HPDE6-E6E7 (cell line): ENCODE measurements around the gene HRH2.
"Not testable (repeated sequence)": the region's sequence is repeated elsewhere in the genome, so short reads cannot be mapped to it uniquely, and the experiment has no call there.

ENCODE experiments used
- DNase-seq: peaks from one replicate; pipeline ENCODE4 v3.0.0; 2011; ENCODE audit warnings: missing footprints; ENCODE audit errors: extremely low spot score

HRH2 gene

DNA sequence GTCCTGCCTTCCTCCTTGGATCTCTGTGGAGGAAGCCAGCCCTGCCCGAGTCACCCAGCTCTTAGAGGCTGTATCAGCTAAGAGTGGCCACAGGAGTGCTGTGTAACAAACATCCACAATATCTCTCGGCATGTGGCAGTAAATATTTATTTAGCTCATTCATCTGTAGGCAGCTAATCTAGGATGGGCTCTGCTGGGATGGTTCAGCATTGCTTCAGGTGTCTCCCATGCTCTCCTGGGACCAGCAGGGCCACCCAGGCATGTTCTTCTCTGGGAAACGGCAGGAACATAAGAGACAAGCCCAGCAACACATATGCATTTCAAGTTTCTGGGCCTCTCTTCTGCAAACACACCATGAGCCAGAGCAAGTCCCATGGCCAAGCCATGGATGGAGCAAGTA, 56.1 kb downstream of the HRH2 start:
- DNase-seq = no peak

DNA sequence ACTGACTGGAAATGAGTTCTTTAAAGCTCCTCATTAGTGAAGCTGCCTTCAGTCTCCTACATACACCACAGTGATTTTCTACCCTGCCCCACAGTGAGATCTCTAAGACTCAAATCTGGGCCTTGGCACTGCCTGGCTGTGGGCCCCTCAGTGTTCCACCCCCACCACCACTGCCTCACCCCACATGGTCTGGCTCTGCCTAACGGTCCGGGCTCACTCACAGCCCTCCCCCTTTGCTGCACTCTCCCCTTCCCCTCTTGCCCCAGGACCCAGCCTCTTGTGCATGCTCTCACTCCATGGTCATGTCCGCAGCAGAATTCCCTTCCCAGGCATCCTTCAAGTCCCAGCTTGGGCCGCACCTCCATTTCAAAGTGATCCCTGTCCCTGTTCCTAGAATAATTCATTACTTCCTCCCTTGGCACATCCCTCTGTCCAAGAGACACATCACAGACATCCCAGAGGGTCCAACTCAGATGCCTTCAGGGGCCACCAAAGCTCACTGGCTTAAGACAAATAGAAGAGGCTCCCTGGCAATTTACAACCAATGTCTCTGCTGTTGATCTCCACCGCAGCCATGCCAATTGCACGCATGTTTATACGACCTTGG, 56.7 kb downstream of the HRH2 start:
- no peak for DNase-seq

DNA sequence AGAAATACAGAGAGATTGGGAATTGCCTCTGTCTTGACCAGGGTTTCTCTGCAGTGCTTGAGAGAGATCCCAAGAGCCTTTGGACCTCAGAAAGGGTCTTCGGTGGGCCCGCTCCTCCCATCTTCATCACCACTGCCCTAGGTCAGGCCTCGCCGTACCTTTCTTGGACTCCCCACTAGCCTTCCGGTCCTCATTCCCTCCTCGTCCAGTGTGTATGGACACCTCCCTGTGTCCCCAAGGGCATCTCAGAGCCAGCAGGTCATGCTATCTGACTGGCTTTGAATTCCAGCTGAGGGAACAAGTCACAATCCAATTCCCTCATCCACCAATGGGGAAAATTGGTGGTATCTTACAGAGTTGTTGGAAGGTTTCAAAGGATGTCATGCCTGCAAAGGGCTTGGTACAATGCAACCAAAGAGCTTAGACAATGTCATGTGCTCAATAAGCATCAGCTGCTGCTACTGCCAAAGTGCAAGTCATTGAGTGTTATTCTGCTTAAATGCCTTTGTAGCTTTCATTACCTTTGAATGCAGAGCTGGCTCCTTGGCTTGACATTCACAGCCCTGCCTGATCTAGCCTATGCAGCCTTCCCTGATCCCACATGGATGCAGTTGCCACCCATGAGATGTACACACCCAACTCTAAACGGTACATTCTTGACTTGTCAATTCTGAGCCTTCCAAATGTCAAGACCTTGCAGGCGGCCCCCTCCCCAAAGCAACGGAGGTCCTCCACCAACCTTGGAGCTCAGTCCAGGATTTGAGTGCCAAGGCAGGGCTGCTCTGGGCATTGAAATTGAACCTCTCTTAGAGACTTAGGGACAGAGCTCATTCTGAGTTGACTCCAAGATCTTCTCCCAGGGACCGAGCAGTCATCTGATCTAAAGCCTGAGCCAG, 58.0 kb downstream of the HRH2 start:
- DNase-seq = no peak

DNA sequence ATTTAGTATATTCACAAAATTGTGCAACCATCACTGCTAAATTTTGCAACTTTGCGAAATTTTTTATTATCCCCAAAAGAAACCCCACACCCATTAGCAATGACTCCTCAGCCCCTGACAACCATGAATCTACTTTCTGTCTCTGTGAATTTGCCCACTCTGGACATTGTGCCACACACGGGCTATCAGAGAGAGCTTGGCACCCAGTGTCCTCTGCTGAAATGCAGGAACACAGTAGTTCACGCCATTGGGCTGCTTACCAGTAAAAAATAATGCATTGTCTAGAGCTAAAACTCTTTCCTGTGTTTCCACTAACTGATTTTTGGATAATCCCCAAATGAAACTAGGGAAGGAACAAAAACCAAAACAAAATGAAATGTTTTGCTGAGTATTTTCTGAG, 60.0 kb downstream of the HRH2 start:
- DNase-seq = no peak

DNA sequence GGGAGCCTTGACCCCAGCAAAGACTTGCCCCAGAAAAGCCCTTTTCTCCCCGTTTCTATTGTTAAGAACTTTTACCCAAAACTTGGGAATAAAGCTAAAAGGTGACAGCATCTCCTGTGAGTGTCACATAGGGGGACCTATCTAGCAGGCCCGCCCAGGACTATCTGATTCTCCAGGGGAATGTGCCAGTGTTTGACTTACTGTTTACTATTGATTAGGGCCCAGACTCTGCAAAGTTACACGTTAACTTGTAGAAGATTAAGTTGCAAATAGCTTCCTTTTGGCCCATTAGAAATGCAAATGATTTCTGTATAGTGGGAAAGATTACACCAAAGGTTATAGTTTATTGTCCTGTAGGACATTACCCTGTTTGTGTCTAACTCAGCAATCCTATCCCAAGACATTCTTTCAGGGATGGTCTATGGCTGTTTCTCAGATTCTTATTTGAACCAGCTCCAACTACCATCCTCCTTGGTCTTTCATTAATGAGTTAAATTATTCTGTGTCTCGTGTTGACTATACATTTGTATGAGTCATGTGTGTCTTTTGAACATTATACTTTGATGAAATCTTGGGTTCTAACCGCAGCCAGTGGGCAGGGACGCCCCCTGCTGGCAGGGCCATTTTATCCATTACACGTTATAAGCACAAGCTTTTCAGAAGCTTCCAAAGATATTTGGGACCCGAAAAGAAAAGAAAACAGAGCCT, 60.7 kb downstream of the HRH2 start:
- DNase-seq = no peak

DNA sequence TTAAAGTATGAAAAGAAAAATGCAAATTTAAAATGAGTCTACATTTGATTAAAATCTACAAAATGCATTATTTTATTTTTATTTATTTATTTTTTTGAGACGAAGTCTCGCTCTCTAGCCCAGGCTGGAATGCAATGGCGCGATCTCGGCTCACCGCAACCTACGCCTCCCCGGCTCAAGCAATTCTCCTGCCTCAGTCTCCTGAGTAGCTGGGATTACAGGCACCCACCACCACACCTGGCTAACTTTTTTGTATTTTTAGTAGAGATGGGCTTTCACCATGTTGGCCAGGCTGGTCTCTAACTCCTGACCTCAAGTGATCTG, 61.2 kb downstream of the HRH2 start:
- not testable (repeated sequence) for DNase-seq

DNA sequence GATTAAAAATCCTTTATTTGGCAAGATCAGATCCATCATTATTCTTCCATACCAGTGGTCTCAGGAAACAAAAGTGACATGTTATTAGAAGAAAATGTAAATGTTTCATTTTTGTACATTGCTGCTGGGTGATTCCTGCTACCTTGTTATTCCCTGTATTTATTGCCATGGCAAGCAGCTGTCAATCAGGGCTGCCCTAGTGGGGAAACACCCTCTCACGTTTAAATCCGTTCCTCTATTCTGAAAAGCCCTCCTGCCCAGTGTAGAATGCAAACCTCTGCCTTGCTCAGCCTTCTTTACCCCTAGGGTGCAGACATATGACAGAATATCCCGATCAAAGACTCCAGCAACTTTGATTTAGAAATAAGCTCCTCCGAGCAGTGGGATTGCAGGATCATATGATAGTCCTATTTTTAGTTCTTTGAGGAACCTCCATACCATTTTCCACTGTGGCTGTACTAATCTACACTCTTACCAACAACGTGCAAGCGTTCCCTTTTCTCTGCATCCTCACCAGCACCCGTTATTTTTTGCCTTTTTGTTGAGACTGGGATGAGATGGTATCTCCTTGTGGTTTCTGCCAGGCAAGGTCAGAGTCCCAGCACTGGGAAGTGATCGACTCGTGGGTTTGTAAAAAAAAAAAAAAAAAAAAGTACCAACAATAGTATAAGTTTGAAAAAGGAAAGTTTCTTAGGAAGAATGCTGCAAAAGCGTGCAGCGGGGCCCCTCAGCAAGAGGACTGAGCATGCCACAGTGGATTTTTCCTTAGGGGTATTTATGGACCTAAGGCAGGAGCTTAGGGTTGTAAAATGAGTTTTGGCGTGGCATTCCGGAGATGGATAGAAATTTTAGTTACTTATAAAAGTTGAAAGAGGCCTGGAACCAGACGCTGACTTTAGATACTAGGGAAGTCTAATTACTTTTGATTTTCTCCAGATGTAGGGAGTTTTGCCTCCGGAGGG, 66.7 kb downstream of the HRH2 start:
- DNase-seq = no peak

DNA sequence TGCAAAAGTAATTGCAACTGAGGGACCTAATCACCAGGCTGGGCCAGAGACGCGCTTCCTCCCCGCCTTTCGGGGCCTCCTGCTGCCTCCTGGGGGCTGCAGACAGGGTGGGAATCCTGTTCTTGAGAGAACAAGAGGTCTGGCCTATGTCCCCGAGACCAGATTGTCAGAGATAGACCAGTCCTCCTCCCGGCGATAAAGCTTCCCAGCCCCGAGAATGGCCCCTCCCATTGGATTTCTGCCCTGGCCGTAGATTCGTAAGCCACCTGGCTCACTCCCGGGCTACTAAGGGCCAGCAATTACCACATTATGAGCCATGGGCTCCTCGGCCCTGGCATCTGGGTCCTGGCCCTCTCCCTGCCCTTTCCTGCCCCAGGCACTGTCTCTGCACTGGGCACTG, 70.4 kb downstream of the HRH2 start:
- no peak for DNase-seq

DNA sequence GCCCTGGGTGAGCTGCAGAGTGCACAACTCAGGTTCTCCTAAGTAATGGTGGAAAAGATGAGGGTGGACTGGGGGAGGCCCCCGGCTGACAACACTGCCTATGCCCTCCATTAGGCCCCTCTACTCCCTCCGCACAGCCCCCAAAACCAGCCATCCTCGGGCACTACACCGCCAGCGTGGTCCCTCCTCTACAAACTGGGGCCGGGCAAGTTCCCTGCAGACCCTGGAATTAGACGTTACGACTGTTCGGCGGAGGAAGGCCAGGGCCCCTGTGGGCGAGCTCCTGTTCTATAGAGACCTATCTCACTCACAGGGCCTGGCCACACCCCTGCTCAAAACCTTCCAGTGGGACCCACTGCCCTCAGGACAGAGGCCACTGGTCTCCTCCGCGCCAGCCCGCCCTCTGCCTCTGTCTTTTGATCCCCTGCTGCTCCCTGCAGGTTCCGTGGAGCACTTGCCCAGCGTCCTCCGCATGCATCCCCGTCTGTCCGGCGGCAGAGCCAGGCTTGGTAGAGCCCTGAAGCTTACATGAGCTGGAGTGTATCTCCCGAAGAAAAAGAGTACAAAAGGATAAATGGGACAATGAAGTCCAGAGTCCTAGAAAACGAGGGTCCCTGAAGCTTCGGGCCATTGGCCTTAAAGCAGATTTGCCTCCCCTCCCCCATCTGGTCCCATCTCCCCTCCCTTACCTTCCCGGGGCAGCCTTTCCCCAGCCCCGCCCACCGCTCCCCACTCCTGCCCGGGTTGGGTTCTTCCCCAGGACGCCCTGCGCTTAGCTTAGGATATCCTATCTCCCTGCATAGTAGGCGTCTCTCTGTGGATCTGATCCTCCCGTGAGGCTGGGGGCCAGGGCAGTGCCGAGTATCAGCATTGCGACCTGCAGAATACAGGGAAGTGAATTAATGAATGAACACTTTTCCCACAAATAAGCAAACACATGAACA, 71.3 kb downstream of the HRH2 start:
- DNase-seq = no peak

DNA sequence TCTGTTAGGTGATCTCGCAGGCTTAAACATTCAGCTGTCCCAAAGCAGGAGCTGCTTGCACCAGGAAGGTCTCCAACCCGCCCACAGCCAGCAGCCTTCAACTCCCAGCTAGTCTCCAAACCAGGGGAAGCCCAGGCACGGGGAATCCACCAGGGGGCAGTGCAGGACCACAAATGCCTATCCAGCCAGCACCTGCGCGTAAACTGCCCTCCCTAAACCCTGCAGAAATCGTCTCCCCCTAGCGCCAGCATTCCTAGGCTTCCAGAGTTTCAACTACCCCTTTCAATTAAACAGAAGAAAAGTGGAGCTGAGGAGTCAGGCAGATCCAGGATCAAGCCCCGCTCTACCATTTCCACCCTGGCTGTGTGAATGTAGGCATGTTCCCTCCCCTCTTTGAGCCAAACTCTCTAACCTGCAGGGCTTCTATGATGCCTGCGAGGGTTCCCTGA, 72.0 kb downstream of the HRH2 start:
- peak; percentile 95 for DNase-seq

DNA sequence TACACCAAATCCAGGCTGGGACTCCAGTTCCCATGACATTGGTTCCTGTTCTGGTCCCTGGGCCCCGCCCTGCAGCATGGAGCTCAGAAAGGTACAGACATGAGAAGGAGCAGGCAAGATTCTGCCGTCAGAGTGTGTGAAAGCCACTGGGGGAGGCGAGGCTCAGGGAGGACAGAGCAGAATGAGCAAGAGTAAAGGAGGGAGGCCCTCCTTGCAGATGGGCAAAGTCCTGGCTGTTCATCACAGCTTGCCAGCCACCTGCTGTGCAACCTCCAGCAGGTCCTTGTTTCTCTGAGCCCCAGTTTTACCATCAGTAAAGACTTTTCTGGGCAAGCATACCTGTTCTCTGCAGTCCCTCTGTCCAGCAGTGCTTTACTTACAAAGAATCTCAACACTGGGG, 73.3 kb downstream of the HRH2 start:
- no peak for DNase-seq

DNA sequence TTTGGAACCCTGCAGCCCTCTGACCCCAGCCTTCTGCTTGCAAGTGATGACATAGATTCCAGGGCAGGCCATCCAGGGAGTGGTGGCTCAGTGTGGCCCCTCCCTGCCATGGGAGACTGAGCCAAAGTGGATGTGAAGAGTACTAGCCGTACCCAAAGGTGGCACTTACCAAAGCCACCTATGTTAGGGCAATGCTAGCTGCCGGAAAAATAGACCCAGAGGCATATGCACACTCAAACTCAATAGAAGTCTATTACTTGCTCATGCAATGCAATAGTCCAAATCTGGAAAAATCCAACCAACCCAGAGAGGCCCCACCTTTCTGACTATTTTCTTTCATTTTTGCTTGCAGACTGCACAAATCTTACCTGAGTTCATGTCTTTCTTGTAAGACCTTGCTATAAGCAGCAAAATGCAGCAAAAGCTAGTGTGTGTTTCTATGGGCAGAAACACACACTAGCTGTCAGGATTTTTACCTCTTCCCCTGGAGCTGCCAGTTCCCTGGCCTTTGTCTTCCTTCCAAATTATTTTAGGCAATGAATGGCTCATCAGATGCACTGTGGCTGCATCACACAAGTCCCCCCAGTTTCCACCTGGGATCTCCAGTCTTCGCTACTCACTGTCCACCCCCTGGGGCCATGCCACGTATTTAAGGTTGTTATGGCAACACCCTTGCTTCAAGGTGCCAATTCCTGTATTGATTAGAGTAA, 74.0 kb downstream of the HRH2 start:
- DNase-seq = no peak

DNA sequence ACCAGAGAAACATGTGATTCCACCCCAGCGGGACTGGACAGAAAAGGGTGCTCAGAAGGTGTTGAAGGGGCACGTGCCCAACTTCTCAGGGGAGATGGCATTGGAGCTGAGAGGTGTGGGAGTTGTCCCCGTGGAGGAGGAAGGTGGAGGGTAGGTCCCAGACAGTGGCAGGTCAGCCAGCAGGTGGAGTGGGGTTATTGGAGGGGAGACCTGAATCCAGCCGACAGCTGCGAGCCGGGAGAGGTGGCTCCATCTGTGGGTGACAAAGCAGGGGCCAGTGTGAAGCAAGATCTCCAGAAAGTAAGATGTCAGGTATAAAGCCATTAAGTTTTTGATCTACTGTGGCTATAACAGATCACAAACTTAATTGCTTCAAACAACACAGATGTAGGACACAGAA, 75.1 kb downstream of the HRH2 start:
- DNase-seq = no peak

DNA sequence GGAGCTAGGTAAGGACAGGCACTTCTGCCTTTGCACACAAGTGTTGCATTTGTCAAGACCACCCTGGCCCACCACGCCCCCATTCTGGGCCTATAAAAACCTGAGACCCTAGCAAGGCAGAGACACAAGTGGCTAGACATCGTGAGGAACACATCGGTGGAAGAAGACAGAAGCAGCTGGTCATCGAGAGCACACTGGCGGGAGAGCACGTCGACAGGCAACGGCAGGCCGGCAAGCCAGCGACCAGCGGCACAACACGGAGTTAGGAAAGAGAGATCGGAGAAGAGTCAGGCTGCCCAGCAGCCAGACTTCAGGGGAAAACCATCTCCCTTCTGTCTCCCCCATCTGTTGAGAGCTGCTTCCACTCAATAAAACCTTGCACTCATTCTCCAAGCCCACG, 76.1 kb downstream of the HRH2 start:
- DNase-seq = no peak

DNA sequence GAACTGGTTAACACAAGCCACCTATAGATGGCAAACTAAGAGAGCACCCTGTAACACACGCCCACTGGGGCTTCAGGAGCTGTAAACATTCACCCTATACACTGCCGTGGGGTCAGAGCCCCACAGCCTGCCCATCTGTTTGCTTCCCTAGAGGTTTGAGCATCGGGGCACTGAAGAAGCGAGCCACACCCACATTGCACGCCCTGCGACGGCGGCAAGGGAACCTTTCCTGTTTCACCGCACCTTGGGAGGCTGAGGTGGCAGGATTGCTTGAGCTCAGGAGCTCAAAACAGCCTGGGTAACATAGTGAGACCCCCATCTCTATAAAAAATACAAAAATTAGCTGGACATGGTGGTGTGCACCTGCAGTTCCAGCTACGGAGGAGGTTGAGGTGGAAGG, 76.6 kb downstream of the HRH2 start:
- DNase-seq = no peak

DNA sequence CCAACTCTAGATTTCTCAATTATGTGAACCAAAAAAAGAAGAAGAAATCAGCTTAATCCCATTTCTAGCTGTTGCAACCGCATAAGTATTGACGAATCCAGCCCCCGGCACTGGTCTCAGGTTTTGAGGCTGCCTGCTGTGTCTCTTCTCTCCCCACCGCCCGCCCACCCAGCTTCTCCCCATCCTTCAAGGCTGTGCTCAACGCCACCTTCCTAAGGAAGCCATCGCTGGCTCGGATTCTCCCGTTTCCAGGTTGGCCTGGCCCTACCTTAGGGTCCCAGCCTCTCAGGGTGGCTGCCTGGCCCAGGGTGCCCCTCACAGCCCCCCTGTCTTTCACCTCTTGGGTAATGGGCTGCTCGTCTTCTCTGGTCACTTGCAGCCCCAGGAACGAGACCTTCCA, 77.8 kb downstream of the HRH2 start:
- no peak for DNase-seq

DNA sequence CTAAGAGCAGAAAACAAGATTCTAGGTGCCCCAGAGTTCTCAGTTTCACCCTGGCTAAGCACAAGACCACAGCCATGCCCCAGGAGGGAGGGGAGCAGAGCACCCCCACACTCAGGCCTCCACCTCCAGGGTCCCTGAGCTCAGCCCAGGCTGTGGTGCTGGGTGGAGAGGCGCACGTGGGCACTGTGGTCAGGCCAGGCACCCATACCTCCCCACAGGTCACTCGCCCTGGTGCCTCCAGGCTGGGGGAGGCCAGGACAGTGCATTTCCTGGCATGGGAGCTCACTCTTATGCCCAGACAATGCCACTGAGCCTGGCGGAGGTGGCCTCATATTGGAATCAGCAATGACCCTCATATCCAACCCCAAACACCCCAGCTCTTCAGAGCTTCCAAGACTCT, 78.8 kb downstream of the HRH2 start:
- DNase-seq = no peak

DNA sequence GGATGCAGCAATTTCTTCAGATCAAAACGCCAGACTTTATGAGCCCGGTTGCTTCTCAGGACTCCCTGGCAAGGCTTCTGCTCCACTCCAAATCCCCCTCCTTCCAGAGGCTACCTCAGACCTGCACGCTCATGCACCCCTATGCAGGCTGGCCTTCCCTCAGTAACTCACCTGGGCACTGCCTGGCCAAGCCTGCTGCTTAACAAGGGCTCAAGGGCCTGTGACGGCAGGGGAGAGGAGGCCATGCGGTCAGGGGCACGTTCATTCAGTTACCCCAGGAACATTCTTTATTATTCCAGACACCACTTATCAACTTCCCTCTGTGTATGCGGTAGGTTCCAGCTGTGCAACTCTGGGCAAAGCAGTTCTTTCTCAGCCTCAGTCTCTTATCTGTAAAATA, 79.6 kb downstream of the HRH2 start:
- no peak for DNase-seq

DNA sequence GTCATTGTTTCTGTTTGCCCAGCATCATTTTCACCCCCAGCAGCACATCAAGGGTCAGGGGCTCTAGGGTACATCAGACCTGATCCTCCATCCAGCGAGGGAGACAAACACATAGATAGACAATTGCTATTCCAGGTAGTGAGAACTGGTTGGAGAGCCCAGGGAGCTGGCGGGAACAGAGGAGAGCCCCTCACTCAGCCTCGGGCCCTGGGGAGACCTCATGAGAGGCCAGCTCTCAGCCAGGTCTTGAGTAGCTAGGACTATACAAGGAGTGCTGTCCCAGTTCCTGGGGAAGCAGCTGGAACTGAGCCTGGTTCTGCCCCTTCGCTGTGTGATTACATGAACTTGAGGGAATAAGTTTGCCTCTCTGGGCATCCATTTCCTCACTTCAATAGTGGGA, 80.3 kb downstream of the HRH2 start:
- no peak for DNase-seq

DNA sequence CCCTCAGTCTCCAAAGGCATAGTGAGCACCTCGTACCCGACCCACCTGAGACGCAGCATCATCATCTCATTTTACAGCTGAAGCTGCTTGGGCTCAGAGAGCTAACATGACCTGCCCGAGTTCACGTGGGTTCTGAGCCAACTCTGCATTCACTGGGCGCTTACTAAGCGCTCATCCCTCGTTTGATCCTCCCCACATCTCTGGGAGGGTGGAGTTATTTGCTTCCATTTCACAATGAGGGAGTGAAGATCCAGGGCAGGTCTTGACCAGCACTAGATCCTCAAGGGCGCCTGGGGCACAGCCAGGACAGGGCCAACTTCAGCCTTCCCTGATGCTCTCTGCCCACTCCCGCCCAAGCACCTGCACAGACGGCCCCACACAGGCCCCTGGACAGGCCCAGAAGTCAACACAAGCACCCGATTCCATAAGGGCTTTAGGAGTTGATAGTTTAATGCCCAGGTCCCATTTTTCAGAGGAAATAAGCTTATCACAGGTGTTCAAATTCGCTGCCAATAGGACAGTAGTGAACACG, 80.8 kb downstream of the HRH2 start:
- DNase-seq = no peak
